GM19324 (cell line): Measurements from ENCODE around the gene RRP8.
A peak's percentile ranks its signal among the peaks of the same experiment; 100 is the strongest.

Source experiments
- ATAC-seq: cut with Tn5 transposase; IDR thresholded peaks from one replicate; pipeline ENCODE4 v1.9.1; 2021; ENCODE audit warnings: mild to moderate bottlenecking, moderate library complexity; ENCODE audit not compliant: unreplicated experiment, low FRiP score

Gene RRP8

GRCh38 chr11:6633422-6634408 lies 30.3 kb upstream of the RRP8 start:
- no peak for ATAC-seq

- no peak for ATAC-seq
These were observed 29.0 kb upstream of the RRP8 start for GRCh38 chr11:6632116-6633073.

DNA sequence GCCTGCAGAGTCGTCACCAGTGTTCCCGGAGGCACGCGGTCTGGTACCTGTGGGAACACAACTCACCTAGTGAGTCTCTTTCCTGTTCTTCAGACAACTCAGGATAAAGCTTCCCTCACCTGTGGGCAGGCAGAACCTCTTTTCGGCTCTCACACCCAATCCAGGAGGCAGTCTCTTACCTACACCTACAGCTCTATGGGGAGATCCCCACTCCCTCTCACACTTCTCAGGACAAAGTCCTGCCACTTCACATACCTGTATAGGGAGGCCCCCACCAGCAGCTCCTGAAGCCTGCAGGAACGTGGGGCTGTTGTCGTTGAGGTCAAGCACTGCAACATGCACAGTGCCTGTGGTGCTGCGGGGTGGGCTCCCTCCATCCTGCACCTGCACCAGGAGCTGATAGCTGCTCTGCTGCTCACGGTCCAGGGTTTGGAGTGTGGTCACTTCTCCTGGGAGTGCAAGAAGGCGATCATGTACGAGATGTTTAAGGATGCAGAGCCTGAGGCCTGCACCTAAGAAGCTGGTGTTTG lies 28.0 kb upstream of the RRP8 start:
- no peak for ATAC-seq

GRCh38 chr11:6630632-6631291 lies 27.3 kb upstream of the RRP8 start:
- ATAC-seq: no peak

GRCh38 chr11:6629892-6630631 lies 26.6 kb upstream of the RRP8 start:
- no peak for ATAC-seq

GRCh38 chr11:6629573-6629891 lies 26.1 kb upstream of the RRP8 start:
- ATAC-seq: no peak

GRCh38 chr11:6628526-6628925 lies 25.1 kb upstream of the RRP8 start:
- no peak for ATAC-seq

GRCh38 chr11:6627762-6628241 lies 24.4 kb upstream of the RRP8 start:
- ATAC-seq: peak; percentile 55

DNA sequence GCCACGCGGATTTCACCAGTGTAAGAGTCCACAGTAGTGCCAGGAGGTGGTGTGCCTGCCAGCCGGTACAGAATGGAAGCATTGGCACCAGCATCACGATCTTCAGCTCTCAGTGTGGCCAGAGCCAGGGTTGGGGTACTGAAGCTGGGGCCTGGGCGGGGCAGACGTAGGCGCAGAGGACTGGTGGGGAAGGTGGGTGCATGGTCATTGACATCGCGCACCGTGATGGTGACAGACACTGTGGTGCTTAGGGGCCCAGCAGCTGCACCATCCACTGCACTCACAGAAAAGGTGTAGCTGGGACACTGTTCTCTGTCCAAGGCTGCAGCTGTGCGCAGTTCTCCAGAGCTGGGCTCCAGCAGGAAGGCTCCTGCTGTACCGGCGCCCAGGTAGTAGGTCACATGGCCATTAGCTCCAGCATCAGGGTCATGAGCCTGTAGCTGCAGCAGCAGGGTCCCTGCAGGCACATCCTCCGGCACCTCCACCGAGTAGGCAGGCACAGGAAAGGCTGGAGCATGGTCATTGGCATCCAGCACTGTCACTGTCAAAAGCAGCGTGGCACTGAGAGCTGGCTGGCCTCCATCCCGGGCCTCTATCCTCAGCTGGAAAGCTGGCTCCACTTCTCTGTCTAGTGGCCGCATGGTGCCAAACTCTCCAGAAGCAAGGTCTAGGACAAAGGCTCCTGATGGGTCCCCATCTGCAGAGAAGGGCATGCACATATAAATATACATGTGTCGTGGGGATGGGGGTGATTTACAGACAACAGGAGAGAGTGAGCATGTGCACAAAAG lies 23.8 kb upstream of the RRP8 start:
- no peak for ATAC-seq

GRCh38 chr11:6625832-6626420 lies 22.5 kb upstream of the RRP8 start:
- ATAC-seq: no peak

- no peak for ATAC-seq
These were observed 21.9 kb upstream of the RRP8 start for GRCh38 chr11:6625156-6625831.

- ATAC-seq: no peak
These were observed 20.3 kb upstream of the RRP8 start for GRCh38 chr11:6623391-6624363.

DNA sequence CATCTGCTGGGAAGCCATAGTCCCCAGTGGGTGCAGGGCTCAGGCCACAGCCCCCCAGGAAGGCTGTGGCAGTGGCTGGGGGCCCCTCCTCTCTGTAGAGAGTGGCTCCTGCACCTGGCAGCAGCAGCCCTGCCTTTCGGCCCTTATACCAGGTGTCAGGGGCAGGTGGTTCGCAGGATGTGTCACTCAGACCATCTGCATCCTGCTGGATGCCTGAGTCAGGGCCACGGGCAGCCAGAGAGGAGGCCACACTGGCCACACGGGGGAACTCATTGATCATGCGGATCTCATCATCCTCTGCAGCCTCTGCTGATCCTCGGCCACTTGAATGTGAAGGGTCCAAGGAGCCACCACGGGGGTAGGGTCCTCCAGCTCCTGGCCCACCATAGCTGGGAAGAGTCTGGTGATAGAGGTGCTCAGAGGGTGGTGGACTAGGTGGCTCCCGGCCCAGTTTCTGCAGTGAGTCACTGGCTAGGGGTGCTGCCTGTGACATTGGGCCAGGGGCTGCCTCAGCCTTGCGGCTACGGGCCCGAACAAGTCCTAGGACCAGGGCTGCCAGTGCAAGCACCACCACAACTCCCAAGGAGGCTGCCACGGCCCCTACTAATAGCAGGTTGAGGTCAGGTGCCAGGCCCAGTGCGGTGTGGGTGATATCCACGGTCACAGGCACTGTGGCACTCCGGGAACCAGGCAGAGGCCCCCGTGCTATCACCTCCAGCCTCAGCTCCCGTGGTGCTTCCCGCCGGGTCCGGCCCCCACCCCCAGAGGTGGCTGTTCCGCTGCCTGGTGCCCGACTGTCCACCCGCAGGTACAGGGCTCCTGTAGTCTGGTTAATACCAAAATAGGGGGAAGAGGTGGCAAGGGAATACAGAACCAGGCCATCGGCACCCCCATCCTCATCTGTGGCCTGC lies 19.1 kb upstream of the RRP8 start:
- ATAC-seq: no peak

- ATAC-seq: no peak
These were observed 18.3 kb upstream of the RRP8 start for GRCh38 chr11:6621711-6622211.

- no peak for ATAC-seq
These were observed 17.2 kb upstream of the RRP8 start for GRCh38 chr11:6620636-6621035.
